GM18907 (cell line): ENCODE results near the gene C11orf54.
"Not testable (repeated sequence)": the region's sequence is repeated elsewhere in the genome, so short reads cannot be mapped to it uniquely, and the experiment has no call there.

ENCODE experiments used
- ATAC-seq: cut with Tn5 transposase; IDR thresholded peaks from one replicate; pipeline ENCODE4 v1.9.1; 2021; ENCODE audit warnings: mild to moderate bottlenecking, moderate library complexity; ENCODE audit not compliant: unreplicated experiment

Gene C11orf54

DNA sequence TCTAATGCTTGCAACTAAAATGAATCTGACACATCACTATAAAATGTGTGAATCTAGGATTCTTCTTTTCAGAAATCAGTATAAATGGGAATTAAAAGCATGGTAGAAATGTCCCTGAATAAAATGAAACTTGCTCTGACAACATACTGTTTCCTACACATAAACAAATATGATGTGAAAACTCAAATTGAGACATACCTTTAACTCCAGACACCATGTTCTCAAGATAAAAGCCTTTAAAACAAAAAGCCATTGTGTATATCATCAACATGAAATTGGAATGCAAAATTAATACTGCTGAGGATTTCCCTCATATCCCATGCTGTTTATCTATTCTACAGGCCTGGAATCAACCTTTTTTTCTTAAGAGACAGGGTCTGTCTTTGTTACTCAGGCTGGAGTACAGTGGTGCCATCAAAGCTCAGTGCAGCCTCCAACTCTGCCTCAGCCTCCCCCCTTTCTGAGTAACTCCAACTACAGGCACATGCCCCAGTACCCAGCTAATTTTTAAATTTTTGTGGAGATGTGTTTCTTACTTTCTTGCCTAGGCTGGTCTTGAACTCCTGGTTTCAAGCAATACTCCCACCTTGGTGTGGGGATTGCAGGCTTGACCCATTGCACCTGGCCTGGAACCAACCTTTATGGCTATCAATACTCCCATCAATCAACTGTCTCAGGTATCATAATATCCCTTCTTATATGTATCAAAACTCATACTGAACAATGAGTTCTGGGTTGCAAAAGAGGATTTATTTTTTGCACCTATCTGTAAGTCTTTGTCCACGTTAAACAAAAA lies 6.8 kb upstream of the C11orf54 start:
- ATAC-seq, result no peak

DNA sequence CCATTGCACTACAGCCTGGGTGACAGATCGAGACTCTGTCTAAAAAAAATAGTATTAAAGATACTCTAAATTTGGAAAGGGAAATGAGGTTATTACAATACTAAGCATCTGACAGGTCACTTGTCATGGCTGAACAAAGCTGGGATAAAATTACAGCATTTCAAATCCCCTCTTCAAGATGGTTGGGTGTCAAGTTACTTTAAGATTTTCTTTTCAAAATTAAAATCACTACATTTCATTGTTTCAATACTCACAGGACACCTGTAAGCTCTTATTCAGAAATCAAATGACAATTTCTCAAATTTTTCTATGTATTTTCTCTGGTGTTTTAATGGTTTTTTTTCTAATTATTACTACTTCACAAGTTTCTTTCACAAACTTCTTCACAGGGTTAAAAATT lies 5.8 kb upstream of the C11orf54 start:
- ATAC-seq, result no peak

DNA sequence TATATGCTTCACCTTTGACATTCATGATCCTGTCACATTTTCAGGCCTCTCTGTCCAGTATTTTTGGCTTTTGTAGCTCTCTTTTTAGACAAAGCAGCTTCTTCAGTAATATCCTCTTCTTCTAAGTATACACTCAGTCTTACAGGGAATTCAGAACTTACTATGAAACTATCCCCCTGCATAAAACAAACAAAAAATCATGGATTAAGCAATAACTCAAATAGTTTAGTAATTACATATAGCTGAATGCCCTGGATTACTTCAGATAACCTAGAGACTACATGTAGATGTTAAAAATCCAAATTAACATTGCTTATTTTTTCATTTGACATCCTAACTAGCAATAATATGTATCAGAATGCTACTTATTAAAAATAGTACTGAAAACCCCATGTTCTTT lies 5.3 kb upstream of the C11orf54 start:
- ATAC-seq, result no peak

DNA sequence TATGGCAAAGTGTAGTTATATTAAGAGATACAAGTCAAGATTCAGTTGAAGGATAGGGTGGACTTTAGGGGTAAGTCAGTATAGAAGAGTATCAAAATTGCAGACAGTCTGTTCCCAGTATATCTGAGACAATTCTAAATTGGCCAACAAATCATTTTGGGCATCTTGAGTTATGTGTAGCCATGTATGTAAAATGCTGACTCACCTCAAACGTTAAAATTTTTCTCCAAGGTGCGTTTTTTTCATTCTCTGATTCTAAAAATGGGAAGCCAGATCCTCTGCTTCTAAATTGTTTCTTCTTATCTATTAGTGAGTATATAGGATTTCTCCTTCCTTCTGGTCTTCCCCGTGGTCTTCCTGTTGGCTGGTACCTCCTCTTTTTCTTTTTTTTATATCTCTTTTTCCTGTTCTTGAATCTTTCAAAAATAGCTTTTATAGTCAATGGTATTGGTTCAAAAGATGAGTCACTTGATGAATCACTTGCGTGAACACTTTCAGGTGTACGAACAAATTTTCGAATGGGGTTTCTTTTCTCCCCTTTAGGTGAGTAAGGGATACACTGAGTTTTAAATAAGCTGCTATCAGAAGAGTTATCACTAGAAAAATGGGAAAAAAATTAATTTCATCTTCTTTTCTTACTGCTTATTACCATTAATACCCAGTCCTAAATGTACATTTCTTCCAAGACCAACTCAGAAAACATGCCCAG lies 3.4 kb upstream of the C11orf54 start:
- ATAC-seq, result no peak

DNA sequence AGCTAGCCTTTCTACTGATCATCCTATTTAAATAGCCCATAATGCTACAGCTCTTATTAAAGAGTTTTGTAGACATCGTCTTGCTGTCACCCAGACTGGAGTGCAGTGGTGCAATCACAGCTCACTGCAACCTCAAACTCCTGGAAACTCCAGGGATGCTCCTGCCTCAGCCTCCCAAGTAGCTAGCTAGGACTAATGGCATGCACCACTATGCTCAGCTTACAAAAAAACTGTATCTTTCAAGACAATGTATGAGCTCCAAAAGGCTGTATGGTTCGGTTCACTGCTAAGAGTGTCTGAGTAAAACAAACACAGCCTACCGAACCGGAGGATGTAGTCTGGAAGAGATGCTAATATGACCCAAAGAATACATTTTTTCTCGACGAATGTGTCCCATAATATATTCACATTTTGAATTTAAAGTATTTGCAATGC lies 2.8 kb upstream of the C11orf54 start:
- no peak for ATAC-seq

DNA sequence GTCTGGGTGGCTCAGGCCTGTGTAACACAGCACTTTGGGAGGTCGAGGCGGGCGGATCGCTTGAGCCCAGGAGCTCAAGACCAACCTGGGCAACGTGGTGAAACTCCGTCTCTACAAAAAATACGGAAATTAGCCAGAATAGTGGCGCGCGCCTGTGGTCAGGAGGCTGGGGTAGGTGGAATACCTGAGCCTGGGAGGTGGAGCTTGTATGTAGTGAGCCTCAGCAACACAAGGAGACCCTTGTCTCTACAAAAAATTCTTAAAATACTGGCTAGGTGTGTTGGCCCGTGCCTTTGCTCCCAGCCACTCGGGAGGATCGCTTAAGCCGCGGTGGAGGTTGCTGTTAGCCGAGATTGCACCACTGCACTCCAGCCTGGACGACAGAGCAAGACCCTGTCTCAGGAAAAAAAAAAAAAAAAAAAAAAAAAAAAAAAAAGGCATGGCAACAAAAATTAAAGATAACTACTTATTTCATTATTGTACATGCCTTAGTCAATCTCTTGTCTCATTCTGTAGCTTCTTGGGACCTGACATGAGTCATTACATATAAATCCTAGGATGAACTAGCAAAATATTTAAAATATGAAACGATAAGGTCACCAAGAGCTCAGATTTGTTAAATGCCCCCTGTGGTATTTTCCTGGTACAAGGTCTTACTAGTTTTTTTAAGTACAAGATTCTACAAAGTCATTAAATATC lies 1.3 kb upstream of the C11orf54 start:
- no peak for ATAC-seq

DNA sequence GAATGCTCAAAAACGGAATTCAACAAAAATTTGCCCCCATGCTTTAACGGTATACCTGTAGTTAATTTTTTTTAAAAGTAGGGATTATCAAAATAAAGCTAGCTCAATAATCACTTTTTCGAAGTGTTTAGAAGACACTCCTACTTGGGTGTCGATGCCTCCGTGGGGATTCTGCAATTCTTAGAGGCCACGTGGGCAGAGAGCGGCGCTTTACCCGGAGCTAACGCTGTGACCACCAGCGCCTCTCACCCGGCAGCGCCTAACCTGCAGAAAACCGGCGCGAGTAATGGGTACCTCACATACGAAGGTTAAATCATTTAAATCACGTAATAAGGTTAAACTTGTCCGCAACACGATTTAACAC lies 760 bp upstream of the C11orf54 start:
- ATAC-seq, result peak; percentile 37

DNA sequence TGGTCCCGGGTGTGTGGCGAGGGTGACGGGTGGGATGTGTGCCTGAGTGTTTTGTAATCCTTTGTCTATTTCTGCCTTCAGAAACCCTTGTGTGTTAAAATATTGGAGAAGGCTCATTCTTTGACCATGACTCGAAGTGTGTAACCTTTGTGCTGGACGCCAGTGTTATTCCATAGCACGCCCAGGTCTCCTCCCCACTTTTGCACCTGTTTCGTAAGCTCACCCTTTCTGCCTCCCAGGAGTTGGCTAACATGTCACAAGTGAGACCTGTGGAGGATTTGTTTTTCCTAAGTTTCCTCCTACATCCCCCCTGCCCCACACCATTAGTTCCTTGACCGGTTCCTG lies 382 bp downstream of the C11orf54 start:
- peak; percentile 13 for ATAC-seq

DNA sequence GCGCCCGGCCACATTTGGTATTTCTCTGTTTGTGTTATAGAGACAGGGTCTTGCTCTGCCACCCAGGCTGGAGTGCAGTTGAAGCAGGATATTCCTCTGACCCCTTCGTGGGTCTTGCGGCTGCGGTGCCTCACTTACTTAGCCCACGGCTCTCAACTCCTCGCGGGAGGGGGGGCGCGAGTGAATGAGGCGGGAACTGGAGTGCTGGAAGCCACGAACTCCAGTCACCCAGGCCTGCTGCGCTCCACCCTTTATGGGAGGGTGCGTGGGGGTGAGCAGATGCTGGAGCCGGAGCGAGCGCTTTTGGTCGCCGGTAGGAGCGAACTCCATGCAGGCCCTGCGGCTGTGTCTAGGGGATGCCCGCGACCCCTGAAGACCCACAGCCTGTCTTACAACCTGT lies 1.8 kb downstream of the C11orf54 start:
- no peak for ATAC-seq

DNA sequence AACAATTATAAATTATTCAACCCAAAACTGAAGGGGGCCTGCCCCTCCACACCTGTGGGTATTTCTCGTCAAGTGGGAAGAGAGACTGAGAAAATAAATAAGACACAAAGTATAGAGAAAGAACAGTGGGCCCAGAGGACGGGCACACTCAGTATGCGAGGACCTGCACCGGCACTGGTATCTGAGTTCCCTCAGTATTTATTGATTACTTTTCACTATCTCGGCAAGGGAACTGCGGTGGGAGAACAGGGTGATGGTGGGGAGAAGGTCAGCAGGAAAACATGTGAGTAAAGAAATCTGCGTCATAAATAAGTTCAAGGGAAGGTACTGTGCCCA lies 3.2 kb downstream of the C11orf54 start:
- ATAC-seq, result no peak

DNA sequence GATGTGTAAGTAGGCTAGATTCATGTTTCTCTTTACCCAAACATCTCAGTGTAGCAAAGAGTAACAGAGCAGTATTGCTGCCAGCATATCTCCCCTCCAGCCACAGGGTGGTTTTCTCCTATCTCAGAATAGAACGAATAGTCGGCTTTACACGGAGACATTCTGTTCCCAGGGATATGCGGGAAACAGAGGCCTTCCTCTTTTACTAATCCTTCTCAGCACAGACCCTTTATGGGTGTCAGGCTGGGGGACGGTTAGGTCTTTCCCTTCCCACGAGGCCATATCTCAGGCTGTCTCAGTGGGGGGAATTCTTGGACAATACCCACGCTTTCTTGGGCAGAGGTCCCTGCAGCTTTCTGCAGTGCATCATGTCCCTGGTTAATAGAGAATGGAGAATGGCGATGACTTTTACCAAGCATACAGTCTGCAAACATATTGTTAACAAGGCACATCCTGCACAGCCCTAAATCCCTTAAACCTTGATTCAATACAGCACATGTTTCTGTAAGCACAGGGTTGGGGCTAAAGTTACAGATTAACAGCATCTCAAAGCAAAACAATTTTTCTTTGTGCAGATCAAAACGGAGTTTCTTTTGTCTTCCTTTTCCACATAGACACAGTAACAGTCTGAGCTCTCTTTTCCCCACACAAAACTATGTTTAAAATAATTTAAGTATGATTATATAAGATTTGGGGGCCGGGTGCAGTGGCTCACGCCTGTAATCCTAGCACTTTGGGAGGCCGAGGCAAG lies 3.7 kb downstream of the C11orf54 start:
- not testable (repeated sequence) for ATAC-seq

DNA sequence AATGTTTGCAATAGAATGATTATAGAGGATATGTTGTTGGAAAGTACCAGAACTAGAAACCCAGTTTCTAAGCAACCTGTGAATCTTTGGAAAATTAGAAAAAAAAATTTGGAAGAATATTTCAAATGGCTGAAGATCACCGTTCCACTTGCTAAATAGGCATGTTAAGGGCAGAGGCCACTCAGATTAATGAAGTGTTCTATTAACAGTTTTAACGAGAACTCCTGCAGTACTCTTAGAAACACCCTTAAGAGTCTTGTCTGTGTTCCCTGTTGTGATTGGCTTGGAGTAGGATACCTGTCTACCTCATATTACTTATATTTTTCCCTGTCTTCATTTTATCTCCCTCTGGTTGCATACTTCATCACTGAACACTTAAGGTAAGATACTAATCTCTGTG lies 4.6 kb downstream of the C11orf54 start:
- ATAC-seq, result no peak

DNA sequence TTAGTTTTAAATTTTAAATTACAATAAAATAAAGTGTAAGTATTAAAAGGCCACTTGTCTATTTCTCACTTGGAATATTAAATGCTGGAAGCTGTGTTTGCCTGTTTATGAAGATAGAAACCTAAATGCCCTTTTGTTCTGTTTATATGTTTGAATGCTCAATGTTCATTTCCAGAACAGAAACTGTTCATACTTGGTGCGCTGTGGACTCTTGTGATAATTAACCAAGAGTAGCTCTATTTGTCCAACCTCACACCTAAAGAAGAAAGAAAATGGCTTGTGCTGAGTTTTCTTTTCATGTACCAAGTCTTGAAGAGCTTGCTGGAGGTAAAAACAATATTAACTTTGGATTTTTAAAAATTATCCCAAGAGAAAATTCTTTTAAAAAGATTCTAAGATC lies 5.7 kb downstream of the C11orf54 start:
- peak; percentile 92 for ATAC-seq

DNA sequence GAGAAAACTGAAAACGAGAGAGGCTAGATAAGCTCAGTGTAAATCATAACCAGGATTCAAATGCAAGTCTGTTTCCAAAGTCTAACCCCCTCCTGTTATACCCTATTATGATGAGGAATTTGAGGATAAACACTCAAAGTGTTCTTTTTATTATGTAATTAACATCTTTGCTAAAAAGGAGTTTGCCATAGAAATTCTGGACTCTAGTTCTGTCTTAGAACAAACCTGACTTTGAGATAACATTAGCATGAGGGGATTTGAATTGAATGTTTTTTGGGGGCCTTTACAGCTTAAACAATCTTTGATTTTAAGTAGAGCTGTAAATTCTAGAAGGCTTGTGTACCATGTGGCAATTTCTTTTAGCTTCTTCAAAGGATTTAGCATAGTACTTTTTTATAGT lies 9.5 kb downstream of the C11orf54 start:
- no peak for ATAC-seq

DNA sequence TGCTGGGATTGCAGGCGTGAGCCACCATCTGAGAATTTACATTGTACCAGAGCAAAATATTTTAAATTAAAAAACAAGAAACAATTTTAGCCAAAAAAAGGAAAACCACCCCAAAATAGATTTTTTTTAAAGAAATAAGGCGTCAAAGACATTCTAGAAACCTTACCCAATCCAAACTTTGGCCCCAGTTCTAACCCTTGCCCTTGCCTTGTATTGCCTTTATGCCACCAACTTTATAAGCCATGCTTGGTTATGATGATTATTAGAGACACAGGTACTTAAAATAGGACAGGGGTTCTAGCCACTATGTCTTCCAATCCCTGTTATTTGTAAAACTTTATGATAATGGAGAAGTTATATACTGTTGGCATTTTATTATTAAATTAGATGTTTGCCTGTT lies 11.8 kb downstream of the C11orf54 start:
- ATAC-seq, result no peak

DNA sequence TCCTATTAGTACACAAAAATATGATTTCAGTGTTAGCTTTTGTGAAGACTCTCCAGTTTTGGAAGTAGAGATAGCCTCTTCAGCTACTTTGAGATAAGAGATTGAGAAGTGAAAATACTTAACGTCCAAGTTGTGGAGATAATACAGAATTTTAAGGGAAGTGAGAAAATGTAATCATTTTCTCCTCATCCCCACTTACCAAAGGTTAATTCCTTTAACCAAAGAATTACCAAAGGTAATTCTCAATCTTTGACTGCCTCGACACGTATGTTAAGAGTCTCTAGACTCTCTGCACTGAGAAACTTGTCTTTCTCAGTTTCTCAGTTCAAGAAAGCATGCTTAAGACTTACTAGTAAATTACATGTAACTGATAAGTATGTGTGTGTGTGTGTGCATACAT lies 15.3 kb downstream of the C11orf54 start:
- peak; percentile 47 for ATAC-seq

DNA sequence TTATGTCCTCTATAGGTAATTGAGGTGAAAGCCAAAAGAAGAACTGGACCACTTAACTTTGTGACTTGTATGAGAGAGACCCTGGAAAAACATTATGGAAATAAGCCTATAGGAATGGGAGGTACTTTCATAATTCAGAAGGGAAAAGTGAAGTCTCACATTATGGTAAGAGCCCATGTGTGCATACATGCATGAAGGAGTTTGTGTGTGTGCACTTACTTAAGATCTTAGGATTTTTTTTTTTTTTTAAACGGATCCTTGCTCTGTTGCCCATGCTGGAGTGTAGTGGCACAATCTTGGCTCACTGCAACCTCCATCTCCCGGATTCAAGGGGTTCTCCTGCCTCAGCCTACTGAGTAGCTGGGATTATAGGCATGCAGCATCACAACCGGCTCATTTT lies 15.8 kb downstream of the C11orf54 start:
- no peak for ATAC-seq

DNA sequence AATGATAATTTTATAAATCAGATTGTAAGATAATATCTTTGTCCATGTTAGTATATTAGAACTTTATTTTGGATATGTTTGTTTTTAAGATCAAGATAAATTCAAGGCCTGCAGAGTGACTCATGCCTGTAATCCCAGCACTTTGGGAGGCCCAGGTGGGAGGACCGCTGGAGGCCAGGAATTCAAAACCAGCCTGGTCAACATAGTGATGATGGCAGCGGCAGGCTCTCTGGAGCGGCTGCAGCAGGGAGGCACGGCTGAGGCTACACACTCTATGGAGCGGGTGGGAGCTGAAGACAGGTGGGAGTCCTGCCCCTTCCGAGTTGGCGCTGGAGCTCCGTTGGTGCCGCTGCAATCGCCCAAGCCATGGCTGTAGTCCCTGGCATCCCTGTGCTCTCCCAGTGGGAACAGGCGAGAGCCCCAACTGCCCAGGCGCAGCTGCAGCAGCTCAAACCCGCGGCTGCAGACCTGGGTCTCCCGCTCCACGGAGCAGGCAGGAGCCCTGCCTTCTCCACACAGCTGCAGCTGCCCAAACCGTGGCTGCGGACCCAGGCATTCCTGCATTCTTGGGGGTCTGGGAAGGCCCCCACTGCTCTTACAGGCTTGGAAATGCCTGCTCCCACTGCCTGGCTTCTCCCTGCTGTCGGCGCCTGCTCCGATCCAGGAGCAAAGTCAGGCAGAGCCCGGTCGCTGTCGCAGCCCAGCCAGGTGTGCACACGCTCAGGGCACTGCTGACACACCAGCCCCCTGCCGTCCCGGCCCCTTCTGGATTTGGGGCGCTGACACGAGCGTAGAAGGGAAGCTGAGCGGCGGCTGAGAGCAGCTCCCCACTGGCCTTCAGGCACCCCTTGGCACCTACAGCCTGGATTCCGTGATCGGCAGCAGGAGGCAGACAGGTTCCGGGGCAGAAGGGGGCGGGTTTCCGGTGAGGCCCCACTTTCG lies 16.7 kb downstream of the C11orf54 start:
- no peak for ATAC-seq

DNA sequence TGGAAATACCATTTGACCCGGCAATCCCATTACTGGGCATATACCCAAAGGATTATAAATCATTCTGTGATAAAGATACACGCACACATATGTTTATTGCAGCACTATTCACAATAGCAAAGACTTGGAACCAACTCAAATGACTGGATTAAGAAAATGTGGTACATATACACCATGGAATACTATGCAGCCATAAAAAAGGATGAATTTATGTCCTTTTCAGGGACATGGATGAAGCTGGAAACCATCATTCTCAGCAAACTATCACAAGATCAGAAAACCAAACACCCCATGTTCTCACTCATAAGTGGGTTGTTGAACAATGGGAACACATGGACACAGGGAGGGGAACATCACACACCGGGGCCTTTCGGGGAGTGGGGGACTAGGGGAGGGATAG lies 17.7 kb downstream of the C11orf54 start:
- ATAC-seq, result not testable (repeated sequence)

DNA sequence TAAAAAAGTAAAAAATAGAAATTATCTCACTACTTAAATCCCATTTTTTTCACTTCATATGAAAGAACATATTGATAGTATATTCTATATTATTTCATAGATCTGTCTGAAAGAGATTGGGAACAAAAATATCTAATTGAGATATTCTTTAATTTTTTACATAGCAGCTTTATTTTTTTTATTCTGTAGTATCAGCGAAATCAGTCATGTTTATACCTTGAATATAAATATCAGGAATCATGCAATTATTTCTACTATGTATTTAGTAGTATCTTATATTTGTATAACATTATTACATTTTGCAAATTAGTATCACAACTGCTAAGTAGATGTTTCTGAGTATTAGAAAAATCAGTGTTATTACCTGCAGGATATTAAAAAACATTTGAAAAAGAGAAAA lies 20.4 kb downstream of the C11orf54 start:
- no peak for ATAC-seq
